GM12875 (cell line): ENCODE data around the gene MLKL.
"Not testable (repeated sequence)": the region's sequence is repeated elsewhere in the genome, so short reads cannot be mapped to it uniquely, and the experiment has no call there.

ENCODE experiments used
- H3K4me3 ChIP-seq: one replicate; pipeline ENCODE4 v1.5.1; 2011; ENCODE audit warnings: low read depth, low read length, control low read depth
- CTCF ChIP-seq: IDR thresholded peaks from 2 replicates; pipeline ENCODE4 v1.5.1; 2011; ENCODE audit warnings: low read depth, mild to moderate bottlenecking, control low read depth, inconsistent platforms, low read length, moderate library complexity, borderline replicate concordance; ENCODE audit not compliant: insufficient read depth

Gene MLKL

GRCh38 chr16:74679983-74680382 lies 20.7 kb downstream of the MLKL start:
- H3K4me3 ChIP-seq, result no peak overlapping the region
- TF ChIP-seq CTCF, result no peak

GRCh38 chr16:74677868-74678267 lies 22.8 kb downstream of the MLKL start:
- H3K4me3 ChIP-seq, result no peak overlapping the region
- TF ChIP-seq CTCF, result no peak

- no peak for TF ChIP-seq CTCF
- no peak overlapping the region for H3K4me3 ChIP-seq
These were observed 26.8 kb downstream of the MLKL start for GRCh38 chr16:74673876-74674275.

- not testable (repeated sequence) for H3K4me3 ChIP-seq
These were observed 31.8 kb downstream of the MLKL start for GRCh38 chr16:74668877-74669276.

GRCh38 chr16:74667255-74667700 lies 33.4 kb downstream of the MLKL start:
- peak overlapping the region; percentile 44 for H3K4me3 ChIP-seq
- TF ChIP-seq CTCF, result no peak

- no peak for TF ChIP-seq CTCF
These were observed 34.0 kb downstream of the MLKL start, which contains the start of gene RFWD3 for GRCh38 chr16:74666425-74667254. RFWD3 (minus strand) TSS chr16:74666877; CDS start chr16:74661449, 5,428 bp downstream.

GRCh38 chr16:74666010-74666421 lies 34.6 kb downstream of the MLKL start:
- peak overlapping the region; percentile 83 for H3K4me3 ChIP-seq
- no peak for TF ChIP-seq CTCF

More at GRCh38 chr16:74666425-74667254, 34.0 kb downstream of the MLKL start, which contains the start of gene RFWD3:
- peak within 1 kb of the TSS; percentile 83 for H3K4me3 ChIP-seq
